GM18502 (cell line): Measurements from ENCODE around the gene HSD17B12.

ENCODE experiments used
- ATAC-seq: cut with Tn5 transposase; IDR thresholded peaks from one replicate; pipeline ENCODE4 v1.9.1; 2021; ENCODE audit warnings: mild to moderate bottlenecking; ENCODE audit not compliant: unreplicated experiment, poor library complexity

HSD17B12 gene

GRCh38 chr11:43903969-43904368 lies 223.4 kb downstream of the HSD17B12 start:
- no peak for ATAC-seq

DNA sequence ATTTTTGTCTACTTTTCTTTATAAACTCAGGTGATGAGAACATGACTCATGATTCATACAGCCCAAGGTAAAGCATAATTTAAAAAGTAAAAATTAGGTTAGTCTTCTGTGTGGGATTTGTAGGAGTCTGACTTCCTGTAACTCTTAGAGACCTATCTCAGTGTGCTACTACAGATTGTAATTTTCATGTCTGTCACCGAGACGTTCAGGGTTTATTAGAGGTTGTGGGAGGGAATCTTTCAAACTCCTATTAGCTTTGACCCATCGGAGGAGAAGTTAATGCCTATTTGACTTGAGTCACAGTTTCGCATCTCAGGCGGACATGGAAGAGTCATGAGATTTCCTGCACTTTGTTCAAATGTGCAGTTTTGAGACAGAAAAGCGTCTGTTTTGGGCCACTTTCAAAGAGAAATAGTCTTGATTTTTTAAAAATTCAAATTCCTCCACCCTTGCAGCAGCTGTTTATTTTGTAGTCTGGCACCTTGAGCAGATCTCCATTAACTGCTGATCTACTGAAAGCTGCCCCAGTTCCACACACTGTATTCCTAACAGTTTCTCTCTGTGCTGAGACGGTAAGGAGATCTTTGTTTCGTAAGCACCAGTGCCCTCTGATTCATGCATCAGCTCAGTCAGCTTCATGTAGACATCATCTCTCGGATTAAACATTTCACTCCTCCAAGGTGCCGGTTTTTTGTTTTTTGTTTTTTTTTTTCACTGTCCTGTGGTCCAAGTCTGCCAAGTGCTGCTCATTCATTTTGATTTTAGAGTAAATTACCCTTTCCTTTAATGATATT lies 224.4 kb downstream of the HSD17B12 start:
- no peak for ATAC-seq

- ATAC-seq: no peak
Observed at GRCh38 chr11:43905813-43906241, 225.3 kb downstream of the HSD17B12 start.
